HG03196 (cell line): ENCODE data around the gene CRYBB3.
"Not testable (repeated sequence)": the region's sequence is repeated elsewhere in the genome, so short reads cannot be mapped to it uniquely, and the experiment has no call there.

Experiments
- ATAC-seq: cut with Tn5 transposase; IDR thresholded peaks from one replicate; pipeline ENCODE4 v1.9.1; 2021; ENCODE audit not compliant: unreplicated experiment

CRYBB3 gene

DNA sequence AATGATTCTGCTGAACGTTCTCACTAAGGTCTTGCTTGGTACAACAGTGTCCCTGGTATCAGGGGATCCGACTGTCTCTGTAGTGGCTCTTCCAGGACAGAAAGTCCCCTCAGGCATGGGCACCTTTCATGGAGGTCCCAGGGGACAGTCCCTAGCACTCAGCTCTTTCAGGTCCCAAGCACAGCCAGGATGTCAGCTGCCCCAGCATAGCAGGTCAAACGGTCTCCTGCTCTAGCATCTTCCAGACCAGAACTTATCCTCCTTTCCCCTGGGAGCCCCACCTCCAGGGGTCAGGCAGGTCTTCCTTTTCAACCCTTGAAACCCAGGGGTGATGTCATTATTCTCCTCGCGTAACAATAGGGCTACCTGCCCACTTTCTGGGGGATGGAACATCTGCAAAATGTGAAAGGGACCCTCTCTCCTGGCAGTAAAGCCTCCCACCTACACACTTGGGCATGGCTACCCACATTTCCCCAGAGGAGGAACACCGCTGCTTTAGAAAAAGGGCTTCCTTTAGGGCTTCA, 24.7 kb upstream of the CRYBB3 start:
- ATAC-seq = no peak

DNA sequence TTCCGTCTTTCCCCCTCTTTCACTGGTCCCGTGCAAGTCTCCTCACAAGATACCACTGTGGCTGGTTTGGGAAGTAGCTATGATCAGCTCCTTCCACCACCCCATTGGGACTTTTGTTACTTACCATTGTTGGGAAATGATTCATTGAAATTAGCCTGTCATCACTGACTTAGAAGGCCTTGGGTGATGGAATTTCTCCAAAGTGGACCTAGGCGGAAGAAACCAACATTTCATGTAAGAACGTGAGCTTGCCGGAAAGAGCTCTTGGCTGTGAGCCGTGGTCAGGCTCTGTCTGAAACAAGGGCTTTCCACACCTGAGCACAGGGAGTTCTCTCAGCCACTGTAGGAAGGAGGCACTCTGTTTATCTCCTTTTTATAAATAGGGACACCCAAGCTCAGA, 23.5 kb upstream of the CRYBB3 start:
- ATAC-seq = no peak

DNA sequence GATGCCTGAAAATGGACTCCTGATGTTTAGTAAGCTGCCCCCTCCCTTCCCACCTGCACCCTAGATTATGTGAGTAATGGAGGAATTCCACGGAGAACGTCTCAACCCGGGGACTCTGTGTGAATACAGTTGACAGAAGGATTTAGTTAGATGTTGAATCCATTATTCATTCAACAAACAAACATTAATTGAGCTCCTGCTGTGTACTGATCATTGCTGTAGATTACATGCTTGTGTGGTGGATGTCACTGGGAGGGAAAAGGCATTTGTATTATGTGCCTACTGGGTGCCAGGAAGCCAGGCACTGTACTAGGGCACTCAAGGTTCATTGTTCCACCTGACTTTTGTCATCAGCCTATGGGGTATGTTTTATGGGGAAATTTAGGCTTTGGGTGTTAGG, 22.9 kb upstream of the CRYBB3 start:
- ATAC-seq = no peak

DNA sequence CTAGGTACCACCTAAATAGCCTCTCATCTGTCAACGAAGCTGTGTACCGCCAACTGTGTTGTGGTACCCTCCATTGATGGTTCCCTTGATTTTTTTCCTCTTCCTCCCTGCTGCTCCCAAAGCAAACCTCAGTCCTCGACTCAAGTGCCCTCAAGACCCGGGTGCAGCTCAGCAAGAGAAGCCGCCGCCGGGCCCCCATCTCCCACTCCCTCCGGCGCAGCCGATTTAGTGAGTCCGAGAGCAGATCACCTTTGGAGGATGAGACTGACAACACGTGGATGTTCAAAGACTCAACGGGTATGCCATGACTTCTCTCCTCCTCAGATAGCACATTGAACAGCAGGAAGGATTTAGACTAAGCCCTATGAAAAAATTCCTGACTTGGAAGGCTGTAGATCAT, 22.4 kb upstream of the CRYBB3 start:
- no peak for ATAC-seq

DNA sequence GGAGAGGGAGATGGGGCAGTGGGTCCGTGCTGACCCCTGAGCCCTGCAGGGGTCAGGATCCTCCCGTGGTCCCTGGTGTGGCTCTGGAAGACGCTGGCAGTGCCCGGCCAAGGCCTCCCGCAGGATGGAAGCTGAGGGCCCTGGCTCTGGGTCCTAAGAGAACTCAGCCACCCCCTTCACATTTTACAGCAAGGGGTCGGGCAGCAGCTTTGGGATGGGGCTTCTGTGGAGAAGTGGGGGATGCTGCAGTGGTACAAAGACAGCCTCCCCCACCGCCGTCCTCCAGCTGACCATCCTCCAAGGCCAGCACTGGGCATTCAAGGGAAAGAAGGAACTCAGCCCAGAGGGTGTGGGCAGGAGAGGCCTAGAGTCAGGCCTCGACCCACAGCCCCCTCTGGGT, 21.8 kb upstream of the CRYBB3 start:
- ATAC-seq = no peak

DNA sequence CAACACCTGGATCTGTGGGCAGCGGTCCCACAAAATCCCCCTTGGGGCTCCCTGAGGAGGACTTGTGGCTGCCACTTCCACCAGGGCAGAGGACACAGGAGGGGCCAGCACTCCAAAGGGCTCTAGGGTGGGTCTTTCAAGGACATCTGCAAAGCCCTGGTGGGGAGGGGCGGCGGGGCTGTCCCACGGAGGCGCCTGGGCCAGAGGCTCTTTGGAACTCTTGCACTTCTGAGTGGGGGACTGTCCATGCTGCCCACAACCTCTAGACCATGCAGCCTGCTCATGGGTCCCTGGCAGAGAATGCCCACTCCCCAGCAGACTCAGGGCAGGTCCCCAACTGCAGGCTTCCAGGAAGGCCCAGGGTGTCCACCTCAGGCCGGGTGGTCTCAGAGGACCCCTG, 21.3 kb upstream of the CRYBB3 start:
- not testable (repeated sequence) for ATAC-seq

DNA sequence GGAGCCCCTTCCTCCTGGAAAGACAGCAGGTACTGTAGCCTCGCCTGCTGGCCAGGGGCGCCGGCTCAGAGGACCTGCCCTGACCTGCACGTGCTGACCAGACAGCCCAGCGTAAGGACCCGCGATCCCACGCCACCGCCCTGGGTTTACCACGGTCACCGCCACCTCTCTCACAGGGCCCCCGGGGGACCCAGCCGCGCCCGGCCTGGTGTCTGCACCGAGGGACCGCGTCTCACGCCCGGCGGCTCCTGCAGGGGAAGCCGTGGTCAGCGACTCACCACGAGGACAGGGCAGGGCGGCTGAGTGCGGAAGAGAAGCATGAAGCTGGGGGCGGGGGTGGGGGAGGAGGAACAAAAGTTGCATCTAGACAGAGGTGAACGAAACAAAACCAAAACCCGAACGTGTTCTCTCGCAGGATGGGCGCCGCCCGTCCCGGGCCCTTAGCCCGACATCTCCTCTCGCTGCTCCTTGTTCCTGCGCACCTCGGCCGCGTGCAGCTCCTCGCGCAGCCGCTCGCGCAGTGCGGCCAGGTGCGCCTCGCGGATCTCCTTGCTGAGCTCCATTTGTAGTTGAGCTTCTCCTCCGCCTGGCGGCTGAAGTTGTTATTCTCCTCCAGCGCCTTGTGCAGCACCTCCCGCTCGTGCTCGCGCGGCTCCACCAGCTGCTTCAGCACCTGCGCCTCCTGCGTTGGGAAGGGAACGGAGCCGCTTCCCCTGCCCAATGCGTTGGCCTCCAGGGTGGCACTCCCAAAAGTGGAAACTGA, 20.6 kb upstream of the CRYBB3 start:
- ATAC-seq = not testable (repeated sequence)

DNA sequence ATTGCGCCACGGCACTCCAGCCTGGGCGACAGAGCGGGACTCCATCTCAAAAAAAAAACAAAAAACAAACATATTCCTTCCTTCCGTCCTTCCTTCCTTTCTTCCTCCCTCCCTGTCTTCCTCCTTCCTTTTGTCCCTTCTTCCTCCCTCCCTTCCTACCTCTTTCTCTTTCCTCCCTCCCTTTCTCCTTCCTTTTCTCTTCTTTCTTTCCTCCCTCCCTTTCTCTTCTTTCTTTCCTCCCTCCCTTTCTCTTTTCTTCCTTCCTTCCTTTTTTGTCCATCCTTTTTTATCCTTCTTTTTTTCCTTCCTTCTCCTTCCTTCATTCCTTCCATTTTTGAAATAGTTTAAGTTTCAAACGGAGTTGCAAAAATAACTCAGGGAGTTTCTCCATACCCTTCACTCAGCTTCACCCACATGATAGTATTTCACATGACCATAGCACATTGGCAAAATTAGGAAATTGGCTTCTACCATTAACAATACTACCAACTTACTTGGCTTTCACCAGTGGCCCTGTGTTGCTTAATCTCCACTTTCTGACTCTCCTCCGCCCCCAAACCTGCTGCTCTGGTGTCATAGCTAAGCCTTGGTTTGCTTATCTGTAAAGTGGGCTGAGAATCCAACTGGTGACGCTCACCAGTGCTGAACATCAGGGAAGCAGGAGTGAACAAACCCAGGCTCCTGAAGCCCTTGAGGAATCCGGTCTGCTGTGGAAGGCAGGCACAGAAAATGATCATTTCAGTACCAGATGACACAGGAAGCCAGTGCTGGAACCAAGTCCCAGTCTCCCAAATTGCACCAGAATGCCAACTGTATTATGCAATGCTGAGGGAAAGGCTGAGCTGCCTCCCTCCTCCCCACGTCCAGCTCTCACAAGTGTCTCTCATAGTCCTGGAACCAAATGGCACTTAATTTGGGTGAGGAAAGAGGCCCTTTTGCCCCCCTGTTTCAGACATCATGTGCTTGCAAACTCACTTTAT, 17.2 kb upstream of the CRYBB3 start:
- ATAC-seq = no peak

DNA sequence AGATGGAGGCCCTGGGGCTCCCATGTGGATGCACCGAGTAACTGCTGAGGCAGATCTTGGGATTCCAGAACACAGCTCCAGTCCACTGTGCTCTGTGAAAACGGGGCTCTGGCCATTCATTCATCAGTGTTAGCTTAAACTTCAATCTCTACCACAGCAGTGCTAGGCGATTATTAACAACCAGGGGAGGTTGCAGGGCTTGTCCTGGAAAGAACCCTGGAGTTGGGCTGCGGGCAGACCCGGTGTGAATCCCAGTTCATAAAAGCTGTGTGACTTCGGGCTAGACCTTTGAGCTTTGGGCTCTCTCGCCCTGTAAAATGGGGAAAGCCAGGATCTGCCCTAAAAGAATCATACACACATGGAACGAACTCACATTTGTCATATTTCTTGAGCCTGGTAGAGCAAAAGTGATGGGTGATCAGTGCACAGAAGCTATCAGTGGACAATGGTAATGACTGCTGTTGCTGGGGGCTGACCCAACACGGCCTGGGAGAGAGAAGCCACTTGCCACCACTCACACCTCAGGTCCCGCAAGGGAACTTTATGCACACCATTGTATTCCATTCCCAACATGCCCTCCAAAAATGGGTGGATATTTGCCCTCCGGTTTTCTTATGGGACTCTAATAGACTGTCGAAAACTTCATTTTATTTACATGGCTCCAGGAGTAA, 15.6 kb upstream of the CRYBB3 start:
- ATAC-seq = no peak

DNA sequence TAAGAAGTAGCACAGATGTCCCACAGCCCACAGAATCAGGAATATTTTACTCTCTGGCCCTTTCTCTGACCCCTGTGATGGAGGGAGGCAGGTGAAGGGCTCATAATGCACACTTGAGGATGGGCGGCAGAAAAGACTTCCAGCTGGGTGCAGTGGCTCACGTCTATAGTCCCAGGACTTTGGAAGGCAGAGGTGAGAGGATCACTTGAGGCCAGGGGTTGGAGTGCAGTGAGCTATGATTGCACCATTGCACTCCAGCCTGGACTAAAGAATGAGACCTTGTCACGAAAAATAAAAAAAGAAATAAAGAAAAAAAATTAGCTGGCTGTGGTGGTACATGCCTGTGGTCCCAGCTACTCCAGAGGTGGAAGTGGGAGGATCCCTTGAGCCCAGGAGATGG, 13.5 kb upstream of the CRYBB3 start:
- no peak for ATAC-seq

DNA sequence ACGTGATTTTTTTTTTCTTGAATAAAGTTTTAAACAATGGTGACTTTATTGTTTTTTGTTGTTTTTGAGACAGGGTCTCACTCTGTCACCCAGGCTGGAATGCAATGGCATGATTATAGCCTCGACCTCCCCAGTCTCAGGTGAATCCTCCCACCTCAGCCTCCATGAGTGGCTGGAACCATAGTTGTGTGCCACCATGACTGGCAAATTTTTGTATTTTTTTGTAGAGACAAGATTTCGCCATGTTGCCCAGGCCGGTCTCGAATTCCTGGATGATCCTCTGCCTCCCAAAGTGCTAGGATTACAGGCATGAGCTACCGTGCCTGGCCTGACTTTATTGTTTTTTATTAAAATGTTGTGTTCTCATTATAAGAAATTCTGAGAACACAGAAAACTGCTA, 12.2 kb upstream of the CRYBB3 start:
- ATAC-seq = no peak

DNA sequence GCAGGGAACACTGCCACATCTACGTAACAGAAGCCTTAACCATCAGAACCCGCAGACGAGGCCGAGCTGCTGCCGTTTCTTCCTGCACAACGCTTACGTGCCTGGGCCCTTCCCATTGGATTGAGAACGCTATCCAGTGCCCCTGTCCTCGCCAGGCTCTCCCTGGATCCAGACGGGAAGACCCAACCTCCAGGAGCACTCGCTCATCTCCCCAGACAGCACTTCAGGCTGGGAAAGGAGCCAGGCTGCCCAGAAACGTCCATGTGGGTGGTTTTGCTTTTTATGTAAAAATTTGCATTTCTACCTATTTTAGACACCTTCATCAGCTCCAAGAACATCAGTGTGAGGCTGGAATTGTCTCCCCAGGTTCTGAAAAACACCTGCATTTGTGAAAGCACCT, 7.3 kb upstream of the CRYBB3 start:
- ATAC-seq = no peak

DNA sequence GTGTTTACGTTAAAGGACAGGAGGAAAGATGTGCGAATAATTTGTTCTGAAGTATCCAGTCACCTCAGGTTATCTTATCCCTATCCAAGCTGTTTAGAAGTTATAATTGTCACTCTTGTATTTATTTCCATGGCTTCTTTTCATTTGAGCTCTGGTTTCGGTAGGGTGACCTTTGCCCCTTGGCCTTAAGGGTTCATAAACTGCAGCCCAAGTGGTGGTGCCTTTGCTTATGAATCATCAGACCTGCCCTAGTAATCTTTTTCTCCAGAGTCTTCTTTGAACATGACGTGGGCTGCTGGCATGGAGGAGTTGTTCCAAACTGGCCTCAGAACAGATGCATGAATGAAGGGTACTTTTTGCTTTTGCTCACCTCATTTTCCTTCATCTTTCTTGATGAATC, 6.5 kb upstream of the CRYBB3 start:
- no peak for ATAC-seq

DNA sequence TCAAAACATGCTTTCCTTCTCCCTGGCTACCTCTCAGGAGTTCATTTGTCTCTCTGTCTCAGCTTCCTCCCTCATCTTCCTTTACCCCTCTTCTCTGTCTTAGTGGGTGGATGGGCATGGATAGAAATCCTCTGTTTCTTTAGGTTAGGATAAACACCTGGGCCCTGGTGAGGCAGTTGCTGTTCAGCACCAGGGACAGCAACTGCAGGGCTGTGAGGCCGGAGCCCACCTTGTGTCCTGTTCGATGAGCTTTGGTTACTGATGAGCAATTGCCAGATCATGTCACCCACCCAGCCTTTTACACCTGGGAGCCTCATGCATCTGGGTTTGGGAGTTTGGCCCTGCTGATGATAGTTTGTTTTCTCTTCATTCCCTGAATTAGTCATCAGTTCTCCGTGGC, 6.1 kb upstream of the CRYBB3 start:
- no peak for ATAC-seq

DNA sequence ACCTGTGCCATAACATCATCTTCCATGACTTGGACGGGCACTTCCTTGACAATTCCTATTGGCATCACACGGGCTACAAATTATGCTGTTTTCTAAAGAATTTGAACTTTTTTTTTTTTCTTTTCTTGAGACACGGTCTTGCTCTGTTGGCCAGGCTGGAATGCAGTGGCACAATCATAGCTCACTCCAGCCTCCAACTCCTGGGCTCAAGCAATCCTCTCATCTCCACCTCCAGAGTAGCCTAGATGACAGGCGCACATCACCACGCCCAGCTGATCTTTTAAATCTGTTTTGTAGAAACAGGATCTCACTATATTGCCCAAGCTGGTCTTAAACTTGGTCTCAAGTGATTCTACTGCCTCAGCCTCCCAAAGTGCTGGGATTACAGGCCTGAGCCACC, 3.3 kb upstream of the CRYBB3 start:
- no peak for ATAC-seq

DNA sequence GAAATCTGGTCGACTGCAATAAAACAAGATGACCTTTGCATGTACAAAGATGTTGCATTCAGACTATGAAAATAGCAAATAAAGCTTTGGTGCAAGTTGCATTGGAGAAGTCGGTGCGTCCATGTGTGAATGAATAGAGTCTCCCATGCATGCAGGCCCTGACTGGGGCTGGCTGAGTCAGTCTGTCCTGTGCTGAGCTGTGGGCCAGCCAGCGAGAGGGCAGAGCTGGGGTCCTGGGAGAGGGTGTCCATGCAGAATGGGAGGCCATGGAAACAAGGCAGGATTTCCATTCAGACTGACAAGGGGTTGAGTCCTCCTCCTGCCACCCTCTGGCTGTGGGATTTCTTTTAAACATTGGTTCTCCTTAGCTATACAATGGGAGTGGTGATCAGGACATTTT, 2.3 kb upstream of the CRYBB3 start:
- ATAC-seq = no peak

DNA sequence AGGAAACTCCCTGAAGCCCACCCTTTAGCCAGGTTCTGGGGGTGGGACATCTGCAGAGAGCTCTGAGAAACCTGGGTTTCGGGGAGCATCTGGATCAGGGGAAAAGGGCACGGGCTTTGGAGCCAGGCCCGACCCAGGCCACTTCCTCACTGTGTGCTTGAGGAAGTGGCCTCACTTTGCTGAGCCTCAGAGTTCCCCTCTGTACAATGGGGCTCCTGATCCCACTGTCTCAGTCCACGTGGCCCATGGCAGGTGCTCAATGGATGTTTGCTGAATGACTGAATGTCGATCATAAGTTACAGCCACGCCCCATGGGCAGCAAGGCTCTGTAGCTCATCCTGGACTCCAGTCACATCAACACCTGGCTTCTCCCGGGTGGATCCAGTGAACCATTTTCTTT, 1.3 kb downstream of the CRYBB3 start:
- no peak for ATAC-seq

DNA sequence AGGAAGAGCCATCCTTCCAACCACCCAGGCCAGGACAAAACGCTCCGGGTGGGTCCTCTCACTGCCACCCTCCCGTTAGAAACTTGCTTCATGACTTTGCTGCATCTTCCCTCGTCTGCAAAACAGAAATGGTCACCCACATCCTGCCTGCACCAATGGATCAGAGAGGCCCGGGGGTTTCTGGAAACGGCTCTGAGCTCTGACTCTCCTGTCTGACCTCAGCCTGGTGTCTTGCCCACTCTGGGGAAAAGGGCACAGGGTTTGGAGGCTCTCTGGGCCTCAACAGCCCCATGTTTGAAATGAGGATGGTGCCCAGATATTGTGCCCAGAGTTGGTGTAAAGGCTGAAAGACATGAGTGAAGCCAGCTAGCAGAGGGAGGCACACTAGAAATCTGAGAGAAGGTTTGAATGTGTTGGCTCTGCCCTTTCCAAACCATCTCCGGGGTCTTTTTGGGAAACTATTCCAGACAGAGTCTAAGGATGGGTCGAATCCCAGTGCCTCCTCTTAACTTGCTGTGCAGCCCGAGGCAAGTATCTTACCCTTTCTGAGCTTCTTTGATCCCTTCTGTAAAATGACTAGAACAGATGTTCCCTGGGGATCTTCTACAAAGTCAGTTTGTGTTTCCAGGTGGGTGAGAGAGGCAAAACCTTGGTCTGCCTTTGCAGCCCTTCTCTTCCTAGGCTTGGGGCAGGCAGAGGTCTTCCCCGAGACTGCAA, 2.1 kb downstream of the CRYBB3 start:
- ATAC-seq = no peak

DNA sequence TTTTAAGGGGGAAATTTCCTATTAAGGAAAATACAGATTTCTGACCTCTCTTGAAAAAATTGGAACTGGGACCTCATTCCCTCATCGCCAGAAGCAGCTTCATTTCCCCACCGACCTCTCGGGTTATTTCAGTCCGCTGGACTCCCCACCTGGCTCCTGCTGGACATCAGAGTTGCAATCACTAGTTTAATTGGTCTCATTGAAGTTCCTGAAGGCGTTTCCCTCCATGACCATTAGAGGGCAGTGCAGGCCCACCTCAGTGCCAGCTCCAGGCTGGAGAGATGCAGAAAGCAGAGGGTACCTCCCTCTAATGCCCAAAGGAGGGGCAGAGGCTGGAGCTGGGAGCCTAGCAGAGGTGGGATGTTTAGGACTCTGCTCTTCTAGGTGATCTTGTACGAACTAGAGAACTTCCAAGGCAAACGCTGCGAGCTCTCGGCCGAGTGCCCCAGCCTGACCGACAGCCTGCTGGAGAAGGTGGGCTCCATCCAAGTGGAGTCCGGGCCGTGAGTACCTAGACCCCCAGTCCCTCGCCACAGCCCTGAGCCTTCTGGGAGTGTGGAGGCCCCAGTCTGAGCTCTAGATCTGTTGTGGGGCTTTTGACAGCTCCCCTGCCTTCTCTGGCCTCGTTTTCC, 2.7 kb downstream of the CRYBB3 start:
- no peak for ATAC-seq

DNA sequence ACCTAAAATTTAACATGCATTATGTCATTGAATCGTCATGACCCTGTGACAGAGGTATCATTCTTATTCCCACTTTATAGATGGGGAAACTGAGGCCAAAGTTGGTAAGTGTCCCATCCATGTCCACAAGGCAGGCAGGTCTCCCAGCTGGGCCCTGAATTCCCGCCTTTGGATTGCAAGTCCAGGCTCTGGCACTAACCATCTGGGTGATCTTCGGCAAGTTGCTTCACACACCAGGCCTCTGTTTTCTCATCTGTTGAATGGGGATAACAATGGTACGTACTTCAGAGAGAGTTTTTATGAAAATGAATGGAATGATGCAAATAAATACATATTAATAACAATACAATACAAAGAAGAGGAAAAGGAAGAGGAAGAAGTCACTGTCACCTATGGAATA, 3.4 kb downstream of the CRYBB3 start:
- no peak for ATAC-seq
